Breast epithelium (tissue), 3 donors: ENCODE results near the gene LZTS2.

ENCODE experiments used
- POLR2A ChIP-seq: fragments of 450-650 bp; IDR thresholded peaks from one replicate; pipeline ENCODE4 v1.6.1; 2016; ENCODE audit warnings: antibody characterized with exemption, mild to moderate bottlenecking, moderate library complexity
- POLR2AphosphoS5 ChIP-seq, 3 donors: sonication (generic); formaldehyde crosslinking; IDR thresholded peaks; one replicate each; pipeline ENCODE4 v1.6.1; 2017; ENCODE audit warnings: antibody characterized with exemption in 3 of 3
- TF ChIP-seq, protein P1 (sequence below), 3 donors: fragments of 450-650 bp; IDR thresholded peaks; one replicate each; pipeline ENCODE4 v1.5.1; 2016 to 2017; ENCODE audit warnings: antibody characterized with exemption in 3 of 3, mild to moderate bottlenecking in 3 of 3, moderate library complexity in 3 of 3

- TF ChIP-seq, protein P1, sequence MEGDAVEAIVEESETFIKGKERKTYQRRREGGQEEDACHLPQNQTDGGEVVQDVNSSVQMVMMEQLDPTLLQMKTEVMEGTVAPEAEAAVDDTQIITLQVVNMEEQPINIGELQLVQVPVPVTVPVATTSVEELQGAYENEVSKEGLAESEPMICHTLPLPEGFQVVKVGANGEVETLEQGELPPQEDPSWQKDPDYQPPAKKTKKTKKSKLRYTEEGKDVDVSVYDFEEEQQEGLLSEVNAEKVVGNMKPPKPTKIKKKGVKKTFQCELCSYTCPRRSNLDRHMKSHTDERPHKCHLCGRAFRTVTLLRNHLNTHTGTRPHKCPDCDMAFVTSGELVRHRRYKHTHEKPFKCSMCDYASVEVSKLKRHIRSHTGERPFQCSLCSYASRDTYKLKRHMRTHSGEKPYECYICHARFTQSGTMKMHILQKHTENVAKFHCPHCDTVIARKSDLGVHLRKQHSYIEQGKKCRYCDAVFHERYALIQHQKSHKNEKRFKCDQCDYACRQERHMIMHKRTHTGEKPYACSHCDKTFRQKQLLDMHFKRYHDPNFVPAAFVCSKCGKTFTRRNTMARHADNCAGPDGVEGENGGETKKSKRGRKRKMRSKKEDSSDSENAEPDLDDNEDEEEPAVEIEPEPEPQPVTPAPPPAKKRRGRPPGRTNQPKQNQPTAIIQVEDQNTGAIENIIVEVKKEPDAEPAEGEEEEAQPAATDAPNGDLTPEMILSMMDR (IDR thresholded peaks at IDR 0.05), result no peak
- TF ChIP-seq POLR2AphosphoS5 (IDR thresholded peaks at IDR 0.05) (no peak), POLR2A (no peak)
Observed at GRCh38 chr10:101007099-101007711, 7.6 kb downstream of the LZTS2 start.
